ENCODE results near the gene ITGAD. TPM values are rescaled to one million over a fixed set of nuclear protein-coding genes. Genes with fewer than 3 reads are reported as not detected.

The ITGAD gene
- total RNA-seq, 4 donors from 2014 or later: 0.27 TPM; not detected in 3

DNA sequence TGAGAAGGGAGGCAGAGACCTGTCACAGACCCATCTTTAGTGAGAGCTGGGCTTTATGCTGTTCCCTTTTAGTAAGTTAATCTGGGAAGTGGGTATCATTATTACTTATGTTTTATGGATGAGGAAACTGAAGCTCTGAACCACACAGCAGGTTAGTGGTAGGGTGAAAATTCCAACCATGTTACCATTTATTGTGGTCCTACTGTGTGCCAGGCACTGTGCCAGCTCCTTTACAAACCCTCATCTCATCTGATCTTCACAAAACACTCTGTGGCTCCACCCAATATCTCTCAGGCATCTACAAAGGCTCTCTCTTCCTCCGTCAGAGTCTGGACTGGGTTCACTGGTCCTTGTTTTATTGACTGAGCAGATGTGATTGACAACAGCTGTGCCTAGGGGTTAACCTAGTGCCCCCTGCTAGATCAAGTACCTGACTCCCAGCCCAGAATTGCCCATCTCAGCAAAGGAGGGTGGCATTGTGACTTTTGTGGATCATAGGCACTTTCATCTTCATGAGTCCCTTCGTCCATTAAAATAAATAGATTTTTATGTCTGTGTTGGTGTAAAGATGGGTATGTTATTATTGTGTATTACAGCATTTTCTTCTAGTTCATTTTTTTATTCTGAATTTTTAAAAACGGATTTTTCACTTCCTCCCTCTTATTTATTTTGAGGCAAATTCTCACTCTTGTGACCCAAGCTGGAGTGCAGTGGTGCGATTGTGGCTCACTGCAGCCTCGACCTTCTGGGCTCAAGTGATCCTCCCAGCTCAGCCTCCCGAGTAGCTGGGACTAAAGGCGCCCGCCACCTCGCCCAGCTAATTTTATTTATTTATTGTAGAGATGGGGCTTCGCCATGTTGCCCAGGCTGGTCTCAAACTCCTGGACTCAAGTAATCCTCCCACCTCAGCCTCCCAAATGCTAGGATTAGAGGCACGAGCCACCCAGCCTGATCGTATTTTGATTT lies 81.9 kb downstream of the ITGAD start:
- no peak overlapping the region for H3K4me3 ChIP-seq
- no peak for ATAC-seq
- H3K27ac ChIP-seq: peak overlapping the region in 3 of 4 donors; percentile 43 to 95 (median 67)
- peaks cover 2 to 74% (median 9%) of the 10 kb centered on the region in 3 donors for H3K4me1 ChIP-seq
- H3K36me3 ChIP-seq: peaks cover 0 to 64% of the 10 kb centered on the region in 2 donors
- WGBS, 2 donors (ENCODE audit: low coverage in 1 of 2): 40 to 86% methylated on average over 1 to 10 of the region's 12 CpGs
- no peaks in the 10 kb centered on the region for H3K27me3 ChIP-seq
- TF ChIP-seq, protein P1, sequence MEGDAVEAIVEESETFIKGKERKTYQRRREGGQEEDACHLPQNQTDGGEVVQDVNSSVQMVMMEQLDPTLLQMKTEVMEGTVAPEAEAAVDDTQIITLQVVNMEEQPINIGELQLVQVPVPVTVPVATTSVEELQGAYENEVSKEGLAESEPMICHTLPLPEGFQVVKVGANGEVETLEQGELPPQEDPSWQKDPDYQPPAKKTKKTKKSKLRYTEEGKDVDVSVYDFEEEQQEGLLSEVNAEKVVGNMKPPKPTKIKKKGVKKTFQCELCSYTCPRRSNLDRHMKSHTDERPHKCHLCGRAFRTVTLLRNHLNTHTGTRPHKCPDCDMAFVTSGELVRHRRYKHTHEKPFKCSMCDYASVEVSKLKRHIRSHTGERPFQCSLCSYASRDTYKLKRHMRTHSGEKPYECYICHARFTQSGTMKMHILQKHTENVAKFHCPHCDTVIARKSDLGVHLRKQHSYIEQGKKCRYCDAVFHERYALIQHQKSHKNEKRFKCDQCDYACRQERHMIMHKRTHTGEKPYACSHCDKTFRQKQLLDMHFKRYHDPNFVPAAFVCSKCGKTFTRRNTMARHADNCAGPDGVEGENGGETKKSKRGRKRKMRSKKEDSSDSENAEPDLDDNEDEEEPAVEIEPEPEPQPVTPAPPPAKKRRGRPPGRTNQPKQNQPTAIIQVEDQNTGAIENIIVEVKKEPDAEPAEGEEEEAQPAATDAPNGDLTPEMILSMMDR (IDR thresholded peaks at IDR 0.05): no peak
- TF ChIP-seq EP300 (IDR thresholded peaks at IDR 0.05): no peak
- no peak for TF ChIP-seq POLR2A (IDR thresholded peaks at IDR 0.05)
- TF ChIP-seq POLR2AphosphoS5 (IDR thresholded peaks at IDR 0.05): no peak
- no peaks in the 10 kb centered on the region for H3K9me3 ChIP-seq

DNA sequence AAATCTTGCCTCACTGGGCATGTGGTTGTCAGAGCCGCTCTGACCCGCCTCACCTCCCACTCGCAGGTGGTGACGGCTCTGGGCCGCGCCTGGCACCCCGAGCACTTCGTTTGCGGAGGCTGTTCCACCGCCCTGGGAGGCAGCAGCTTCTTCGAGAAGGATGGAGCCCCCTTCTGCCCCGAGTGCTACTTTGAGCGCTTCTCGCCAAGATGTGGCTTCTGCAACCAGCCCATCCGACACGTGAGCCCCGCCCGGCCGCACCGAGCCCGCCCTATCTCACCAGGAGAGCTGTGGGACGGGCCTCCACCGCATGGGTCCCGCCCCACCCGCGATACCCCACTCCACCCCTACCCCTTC lies 82.8 kb downstream of the ITGAD start:
- no peaks in the 10 kb centered on the region for H3K9me3 ChIP-seq
- no peak for ATAC-seq
- no peak for TF ChIP-seq POLR2AphosphoS5 (IDR thresholded peaks at IDR 0.05)
- no peak for TF ChIP-seq EP300 (IDR thresholded peaks at IDR 0.05)
- TF ChIP-seq, protein P1 (IDR thresholded peaks at IDR 0.05): no peak
- no peak for TF ChIP-seq POLR2A (IDR thresholded peaks at IDR 0.05)
- H3K27ac ChIP-seq: peak overlapping the region in 3 of 4 donors; percentile 50 to 67 (median 64)
- peaks cover 2 to 74% (median 14%) of the 10 kb centered on the region in 3 donors for H3K4me1 ChIP-seq
- no peaks in the 10 kb centered on the region for H3K27me3 ChIP-seq
- no CpG with 5 or more reads among the region's 26 CpGs for WGBS, 2 donors (ENCODE audit: low coverage in 1 of 2)
- peaks cover 0 to 64% of the 10 kb centered on the region in 2 donors for H3K36me3 ChIP-seq
- peak overlapping the region in 1 of 2 donors; percentile 33 for H3K4me3 ChIP-seq

Other genes with a start within 250 kb of the ITGAD start
- gene PRSS36, start 243.3 kb upstream of the ITGAD start, total RNA-seq: 10 to 100 TPM in 1 of 4 donors, 1 to 10 TPM in 2, under 1 TPM in 1; 0.17 to 15.3 (median 3.7) TPM
- gene FUS, start 213.2 kb upstream of the ITGAD start, total RNA-seq: 10 to 100 TPM; 12.5 to 69.9 (median 40.0) TPM
- gene PYCARD, start 190.6 kb upstream of the ITGAD start, total RNA-seq: 10 to 100 TPM in 2 of 4 donors, 1 to 10 TPM in 2; 3.9 to 21.8 (median 11.3) TPM
- gene TRIM72, start 179.2 kb upstream of the ITGAD start, total RNA-seq: under 1 TPM in 2 of 4 donors, not detected in 2; under 0.01 to 0.08 TPM
- gene PYDC1, start 176.2 kb upstream of the ITGAD start, total RNA-seq: under 1 TPM in 1 of 4 donors, not detected in 3; 0.93 TPM
- 10 to 100 TPM in 2 of 4 donors, 1 to 10 TPM in 2; 5.4 to 21.4 (median 12.7) TPM for gene ITGAM, start 133.4 kb upstream of the ITGAD start, total RNA-seq
- gene ITGAX, start 38.2 kb upstream of the ITGAD start, total RNA-seq: 1 to 10 TPM; 1.2 to 7.5 (median 2.4) TPM
- gene COX6A2, start 35.0 kb downstream of the ITGAD start, total RNA-seq: not detected
- 1 to 10 TPM in 3 of 4 donors, under 1 TPM in 1; 0.62 to 1.6 (median 1.3) TPM for gene ZNF843, start 49.5 kb downstream of the ITGAD start, total RNA-seq
- 10 to 100 TPM in 1 of 4 donors, 1 to 10 TPM in 3; 4.7 to 14.2 (median 8.7) TPM for gene ARMC5, start 66.2 kb downstream of the ITGAD start, total RNA-seq
- 100 to 1,000 TPM; 157 to 438 (median 211) TPM for gene TGFB1I1, start 78.8 kb downstream of the ITGAD start, total RNA-seq
- gene SLC5A2, start 89.8 kb downstream of the ITGAD start, total RNA-seq: not detected
- 10 to 100 TPM; 31.4 to 49.7 (median 43.3) TPM for gene RUSF1, start 115.1 kb downstream of the ITGAD start, total RNA-seq
- gene AHSP, start 134.6 kb downstream of the ITGAD start, total RNA-seq: not detected

Data from gastroesophageal sphincter (tissue), 4 donors.